Neural progenitor cell (in vitro differentiated cells): ENCODE data around the gene DDX11.
"Not testable (repeated sequence)": the region's sequence is repeated elsewhere in the genome, so short reads cannot be mapped to it uniquely, and the experiment has no call there.

Experiments used
- CTCF ChIP-seq: fragments of 200-600 bp; sonication (generic); IDR thresholded peaks from 2 replicates; pipeline ENCODE4 v1.5.1; 2017; ENCODE audit warnings: antibody characterized with exemption, mild to moderate bottlenecking
- EZH2 ChIP-seq: fragments of 200-600 bp; sonication (generic); IDR thresholded peaks from 2 replicates; pipeline ENCODE4 v1.6.1; 2017; ENCODE audit warnings: antibody characterized with exemption, mild to moderate bottlenecking, moderate library complexity
- EZH2phosphoT487 ChIP-seq: fragments of 200-600 bp; sonication (generic); IDR thresholded peaks from 2 replicates; pipeline ENCODE4 v1.6.1; 2017; ENCODE audit warnings: antibody characterized with exemption

DNA sequence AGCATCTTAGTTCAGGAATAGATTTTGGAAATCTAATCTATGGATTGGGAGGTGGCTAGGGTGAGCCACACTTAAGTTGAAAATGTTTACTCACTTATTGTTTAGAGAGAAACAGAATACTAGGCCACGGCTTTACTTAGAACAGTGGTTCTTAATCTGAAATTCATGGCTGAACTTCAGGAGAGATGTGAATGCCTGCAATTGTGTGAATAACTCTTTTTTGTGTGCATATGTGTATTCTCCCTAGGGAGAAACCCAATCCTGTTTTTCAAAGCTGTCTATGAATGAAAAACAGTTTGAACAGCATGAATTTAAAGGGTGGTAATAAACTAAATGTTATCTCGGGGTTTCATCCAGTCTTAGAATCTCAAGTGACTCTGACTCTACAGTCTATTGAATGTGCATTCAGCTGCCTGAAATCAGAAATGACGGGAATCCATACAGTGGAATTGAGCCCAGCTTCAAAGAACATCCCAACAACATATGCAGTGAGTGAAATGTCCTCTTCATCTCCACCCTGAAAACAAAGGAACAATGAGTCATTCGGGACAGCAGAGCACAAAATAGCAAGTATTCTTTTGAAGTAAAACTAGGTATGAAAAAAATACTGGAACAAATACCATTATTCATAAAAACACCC lies 53.7 kb downstream of the DDX11 start:
- TF ChIP-seq CTCF, EZH2phosphoT487, EZH2: not testable (repeated sequence)
